NCI-H526 (cell line): ENCODE data around the gene FOXP1.

Source experiments
- DNase-seq, 2 experiments: peaks; one replicate each; lab custom pipeline; 2025; lab: John Stamatoyannopoulos, UW

The FOXP1 gene

DNA sequence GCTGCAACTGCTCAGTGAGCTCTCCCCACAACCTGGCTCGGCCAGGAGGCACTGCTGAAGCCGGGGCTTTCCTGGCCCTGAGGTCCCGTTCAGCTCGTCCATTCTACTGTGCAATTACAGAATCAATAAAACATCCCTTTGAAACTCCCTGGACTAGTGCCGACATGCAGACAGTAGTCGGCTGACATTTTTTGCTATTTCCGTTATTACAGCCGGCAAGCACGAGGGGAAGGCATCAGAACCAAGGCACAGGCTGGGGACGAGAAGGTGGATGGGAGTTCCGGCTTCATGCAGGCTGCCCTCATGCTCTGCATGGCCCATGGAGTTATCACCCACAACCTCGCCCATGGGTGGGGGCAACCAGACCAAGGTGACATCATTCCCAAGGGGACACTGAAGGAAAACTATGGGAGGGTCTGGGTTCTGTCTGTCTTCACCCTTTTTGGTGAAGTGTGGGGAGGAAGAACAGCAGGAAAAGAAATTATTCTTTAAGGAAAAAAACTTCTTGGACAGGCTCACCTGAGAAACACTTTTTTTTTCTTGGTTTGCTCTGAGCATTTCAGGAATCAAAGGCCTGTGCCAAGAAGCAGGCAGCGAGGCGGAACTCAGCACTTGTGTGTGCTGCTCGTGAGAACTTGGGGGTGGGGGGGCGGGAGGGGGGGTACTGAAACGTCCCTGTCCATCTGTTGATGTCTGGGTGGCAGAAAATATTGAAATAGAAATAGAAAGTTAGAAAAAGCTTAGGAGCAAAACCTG, 154.5 kb downstream of the FOXP1 start:
- no peak for DNase-seq

DNA sequence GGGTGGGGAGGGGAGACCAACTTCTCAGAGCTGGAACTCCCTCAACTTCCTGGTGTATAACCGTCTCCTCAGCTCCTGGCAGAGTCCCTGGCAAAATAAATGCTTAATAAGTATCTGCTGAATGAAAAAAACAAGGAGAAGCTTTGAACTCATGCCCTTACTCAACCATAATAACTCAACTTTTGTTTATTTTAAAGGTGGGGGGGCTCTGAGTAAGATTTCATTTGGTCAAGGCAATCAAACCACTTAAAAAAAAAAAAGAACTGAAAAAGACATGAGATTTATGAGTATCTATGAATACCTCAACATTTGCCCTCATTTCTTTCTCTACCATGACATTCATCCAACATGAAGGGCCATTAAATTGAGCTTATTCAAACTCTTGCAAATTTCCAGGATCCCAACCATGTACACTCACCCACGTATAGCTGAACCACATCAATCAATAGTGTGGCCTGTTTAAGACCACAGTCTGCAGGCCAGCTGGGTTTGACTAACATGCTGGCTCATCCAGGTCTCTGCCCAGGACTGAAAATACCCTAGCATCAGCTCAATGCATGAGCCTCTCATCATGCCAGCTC, 157.9 kb downstream of the FOXP1 start:
- peak in 1 of 2 experiments; percentile 40 for DNase-seq

DNA sequence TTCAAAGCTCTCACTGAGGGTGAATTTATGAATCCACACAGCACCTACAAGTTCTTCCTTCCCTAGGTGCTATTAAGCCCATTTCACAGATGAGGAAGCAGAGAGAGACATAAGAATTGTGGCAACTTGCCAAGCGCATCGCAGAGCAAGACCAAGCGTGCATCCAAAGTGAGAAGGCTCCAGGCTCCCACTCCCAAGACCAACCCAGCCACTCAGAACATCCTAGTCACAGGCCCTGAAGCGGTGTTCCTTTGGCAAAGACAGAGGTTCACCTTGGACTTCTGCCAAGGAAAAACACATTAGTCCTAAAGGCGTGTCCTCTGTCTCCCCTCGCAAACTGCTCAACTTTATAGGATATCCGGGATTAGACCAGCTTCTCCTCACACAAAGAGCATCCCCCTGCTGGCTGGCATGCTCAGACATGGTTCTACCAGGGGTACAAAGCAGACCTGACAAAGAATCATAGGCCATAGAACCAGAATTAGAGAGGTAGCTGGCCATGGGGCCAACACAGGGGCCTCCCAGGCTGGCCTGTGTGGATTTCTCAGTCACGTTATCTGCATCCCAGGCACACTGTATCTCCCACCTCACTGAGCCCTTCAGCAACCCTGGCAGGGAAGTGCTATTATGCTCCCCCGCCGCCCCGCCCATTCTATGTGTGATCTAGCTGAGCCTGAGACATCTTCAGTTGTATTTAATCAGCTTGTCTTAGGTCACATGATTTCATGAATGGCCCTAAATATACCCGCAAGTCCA, 160.2 kb downstream of the FOXP1 start:
- DNase-seq, result no peak

DNA sequence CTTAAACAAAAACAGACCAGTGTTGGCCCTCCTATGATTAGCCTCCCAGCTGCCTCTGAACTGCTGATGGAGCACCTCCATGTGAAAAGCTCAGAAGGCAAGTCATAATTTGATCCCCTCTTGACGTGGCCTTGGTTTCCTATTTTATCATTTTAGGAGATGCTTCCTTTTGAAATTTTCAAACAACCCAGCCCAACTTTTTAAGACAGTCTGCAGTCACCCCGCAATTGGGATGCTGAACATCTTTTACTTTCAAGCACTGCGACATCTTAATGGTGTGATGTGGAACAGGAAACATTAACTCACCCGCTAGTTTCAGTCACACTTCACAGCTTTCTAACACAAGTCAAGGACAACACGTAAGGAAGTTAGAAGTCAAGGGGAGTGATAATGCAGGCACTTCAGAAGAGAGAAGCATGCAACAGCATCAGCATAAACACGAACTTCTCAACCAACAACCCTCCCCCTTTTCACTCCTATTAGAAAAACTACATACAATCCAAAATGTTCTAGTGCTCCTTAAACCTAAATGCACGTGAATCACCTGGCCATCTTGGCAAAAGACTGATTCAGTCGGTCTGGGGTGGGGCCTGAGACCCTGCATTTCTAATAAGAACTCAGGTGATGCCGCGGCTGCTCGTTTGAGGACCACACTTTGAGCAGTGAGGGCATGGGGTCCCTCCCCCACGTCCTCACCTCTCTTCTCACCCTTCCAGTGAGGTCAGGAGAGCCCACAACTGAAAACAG, 161.5 kb downstream of the FOXP1 start:
- DNase-seq, result no peak

DNA sequence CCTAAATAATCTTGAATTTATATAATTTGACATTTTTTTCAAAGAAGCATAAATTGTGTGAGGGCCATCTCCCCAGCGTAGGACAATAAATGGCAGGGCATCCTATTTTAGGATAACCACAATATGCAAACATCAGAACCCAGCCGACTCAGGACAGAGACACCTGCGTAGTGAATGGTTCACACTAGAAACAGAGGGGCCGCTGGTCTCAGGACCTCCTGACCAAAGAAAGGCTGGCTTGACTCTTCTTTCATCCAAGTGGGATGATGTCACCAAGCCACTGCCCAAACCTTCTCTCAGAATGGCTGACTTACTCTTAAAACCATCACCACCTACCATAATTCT, 162.1 kb downstream of the FOXP1 start:
- no peak for DNase-seq

DNA sequence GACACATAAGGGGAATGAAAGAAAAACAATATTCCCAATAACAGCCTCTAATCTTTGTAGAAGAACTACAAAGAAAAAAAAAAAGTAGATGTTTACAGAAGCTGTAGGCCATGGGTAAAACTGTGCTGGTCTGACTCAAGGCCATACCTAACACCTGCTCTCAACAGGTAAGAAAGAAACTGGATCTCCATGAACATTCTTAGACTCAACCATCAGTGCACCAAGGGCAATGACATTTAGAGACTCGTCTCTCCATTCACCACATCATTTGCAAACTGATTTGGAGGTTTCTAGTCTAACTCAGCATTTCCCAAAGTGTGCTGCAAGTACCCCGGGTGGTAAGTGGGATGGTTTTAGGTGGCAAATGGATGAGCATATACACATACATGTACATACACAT, 164.2 kb downstream of the FOXP1 start:
- peak in 1 of 2 experiments; percentile 9 for DNase-seq

DNA sequence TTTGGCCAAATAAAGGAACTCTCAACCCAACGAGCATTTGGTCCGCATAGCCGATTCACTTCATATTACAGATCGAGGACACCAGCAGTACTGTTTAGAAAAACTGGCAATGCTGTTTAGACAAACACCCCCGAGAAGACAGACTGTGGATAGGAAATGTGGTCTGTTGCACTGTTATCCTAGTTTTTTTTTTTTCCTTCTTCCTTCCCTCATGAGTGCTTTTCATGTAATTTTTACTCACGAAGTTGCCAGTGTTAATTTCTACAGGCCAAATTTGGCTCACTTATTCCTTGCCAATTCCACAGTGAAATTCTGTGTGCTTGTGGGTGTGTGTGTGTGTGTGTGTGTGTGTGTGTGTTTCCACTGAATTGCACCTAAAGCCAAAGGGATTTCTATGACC, 165.7 kb downstream of the FOXP1 start:
- DNase-seq, result no peak

DNA sequence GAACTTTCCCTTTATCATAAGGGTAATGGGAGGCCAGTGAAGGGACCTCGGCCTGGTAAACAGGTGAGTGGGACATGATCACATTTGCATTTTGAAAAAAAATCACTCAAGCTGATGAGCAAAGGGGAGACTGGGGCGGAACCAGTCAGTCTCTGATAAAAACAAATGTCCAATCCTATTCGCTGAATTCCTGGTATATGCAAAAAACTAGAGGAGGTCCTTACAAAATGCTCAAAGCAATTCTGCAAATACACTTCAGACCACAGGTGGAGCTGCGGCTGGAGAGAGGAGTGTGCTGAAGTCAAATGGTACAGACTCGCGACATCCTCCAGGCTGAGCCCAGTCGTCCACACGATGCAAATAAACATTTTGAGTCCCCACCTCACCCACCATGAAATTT, 166.7 kb downstream of the FOXP1 start:
- DNase-seq, result peak; percentile 14 to 54

DNA sequence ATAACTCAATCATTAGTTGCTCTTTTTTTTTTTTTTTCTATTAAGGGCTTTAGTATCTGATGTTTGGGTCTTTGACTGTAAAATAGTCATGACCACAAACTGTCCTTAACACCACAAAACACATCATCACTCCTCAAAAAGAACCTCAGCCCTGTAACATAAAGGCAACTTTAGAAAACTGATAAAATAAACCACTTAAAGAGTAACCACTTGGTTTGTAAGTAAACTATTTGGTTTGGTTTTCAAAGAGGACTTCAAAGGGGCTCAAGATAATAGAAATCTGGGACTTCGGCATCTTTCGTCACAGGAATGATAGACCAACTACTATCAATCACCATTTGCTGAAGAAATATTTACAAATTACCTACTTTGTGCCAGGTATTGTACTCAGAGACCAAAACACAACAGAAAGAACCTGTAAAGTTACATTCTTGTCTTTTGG, 167.8 kb downstream of the FOXP1 start:
- no peak for DNase-seq

DNA sequence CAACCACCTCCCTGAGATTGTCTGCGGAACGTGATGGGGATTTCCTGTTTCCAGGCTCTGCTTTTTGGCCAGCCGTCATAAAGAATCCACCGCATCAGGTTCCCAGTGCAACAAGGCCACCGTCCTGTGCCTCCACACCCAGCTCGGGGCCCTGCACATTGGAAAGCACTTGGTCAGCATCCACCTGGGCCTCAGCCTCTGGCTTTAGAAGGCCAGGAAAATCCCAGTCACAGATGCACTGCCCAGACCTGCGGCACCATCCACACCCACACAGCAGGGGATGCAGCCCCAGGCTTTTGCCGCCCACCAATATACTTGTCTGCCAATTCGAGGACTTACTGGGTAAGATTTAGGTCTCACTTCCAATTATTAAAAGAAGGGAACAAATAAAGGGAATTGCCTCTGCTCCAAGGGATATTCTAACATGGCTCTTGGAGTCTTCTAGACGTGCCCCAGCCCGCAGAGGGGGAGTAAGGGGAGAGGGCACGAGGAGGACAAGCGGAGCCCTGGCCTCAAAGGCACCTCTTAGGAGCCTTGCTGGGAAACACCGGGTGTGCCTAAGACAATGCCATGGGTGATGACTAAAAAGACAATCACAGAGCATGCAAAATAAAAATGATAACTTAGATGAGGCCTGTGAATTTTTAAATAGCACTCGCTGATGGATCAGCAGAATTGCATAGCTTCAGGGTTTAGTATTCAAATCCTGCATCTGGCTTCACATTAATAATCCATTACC, 169.2 kb downstream of the FOXP1 start:
- no peak for DNase-seq

DNA sequence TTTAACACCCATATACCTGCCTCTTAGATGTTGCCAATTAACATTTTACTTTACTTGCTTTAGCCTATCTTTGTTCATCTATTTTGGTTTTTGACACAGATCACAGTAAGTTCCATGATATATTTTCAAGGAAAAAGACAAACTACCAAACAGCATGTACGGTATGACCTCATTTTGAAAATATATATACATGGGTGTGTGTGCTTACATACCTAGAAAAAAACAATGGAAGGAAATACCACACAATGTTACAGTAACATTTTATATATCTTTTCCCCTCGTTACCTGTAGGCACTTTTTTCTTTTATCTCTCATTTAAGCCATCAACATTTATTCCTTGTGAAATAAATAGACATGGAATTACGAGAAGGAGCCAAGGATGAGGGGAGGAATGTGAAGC, 170.0 kb downstream of the FOXP1 start:
- no peak for DNase-seq

DNA sequence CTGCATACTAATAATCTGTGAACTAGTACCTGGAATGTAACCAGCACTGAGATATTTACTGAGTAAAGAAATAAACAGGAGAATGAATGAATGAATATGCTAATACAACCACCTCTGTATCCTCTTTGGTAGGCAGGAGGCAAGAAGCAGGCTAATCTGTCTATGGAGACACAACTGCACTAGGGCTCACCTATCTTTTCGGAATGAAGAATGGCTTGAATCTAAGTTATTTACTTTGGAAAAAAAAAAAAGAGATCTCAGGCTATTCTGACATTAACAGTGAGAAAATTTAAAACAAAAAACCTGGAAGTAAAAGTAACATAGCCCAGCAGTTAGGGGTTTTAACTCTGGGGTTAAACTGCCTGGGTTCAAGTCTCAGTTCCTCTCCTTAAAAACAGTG, 174.2 kb downstream of the FOXP1 start:
- no peak for DNase-seq

DNA sequence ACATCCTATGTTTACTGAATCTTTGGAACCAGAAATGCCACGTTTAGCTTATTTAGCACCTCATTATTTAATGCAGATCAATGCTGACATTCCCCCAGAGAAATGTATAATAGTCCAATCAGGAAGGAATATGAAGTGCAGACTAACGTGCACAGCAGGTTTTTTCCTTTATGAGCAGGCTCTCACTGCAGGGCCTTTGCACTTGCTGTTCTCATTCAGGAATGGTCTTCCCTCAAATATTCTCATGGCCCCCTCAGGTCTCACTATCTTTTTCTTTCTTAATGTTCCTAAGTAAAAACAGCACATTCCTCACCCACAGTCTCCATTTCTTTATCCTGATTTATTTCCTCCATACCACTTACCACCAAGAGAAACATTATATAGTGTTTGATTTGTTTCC, 174.6 kb downstream of the FOXP1 start:
- no peak for DNase-seq

DNA sequence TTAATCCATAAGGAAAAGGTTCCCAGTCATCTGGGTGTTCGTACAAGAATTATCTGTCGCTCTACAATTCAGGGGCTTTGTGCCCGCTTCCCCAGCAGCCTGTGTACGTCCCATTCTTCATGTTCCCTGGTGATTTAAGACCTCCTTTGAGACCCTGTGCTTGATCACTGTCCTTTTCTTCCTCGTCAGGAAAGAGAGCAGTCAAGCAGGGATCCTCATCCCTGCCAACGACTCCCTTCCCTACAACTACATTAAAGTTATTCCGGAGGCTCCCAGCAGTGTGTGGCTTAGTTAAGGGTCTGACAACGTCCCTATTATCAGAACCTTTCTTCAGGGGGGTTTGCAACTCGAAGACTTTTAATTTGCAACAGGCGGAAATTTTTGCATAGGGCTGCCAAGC, 175.7 kb downstream of the FOXP1 start:
- peak in 1 of 2 experiments; percentile 14 for DNase-seq

DNA sequence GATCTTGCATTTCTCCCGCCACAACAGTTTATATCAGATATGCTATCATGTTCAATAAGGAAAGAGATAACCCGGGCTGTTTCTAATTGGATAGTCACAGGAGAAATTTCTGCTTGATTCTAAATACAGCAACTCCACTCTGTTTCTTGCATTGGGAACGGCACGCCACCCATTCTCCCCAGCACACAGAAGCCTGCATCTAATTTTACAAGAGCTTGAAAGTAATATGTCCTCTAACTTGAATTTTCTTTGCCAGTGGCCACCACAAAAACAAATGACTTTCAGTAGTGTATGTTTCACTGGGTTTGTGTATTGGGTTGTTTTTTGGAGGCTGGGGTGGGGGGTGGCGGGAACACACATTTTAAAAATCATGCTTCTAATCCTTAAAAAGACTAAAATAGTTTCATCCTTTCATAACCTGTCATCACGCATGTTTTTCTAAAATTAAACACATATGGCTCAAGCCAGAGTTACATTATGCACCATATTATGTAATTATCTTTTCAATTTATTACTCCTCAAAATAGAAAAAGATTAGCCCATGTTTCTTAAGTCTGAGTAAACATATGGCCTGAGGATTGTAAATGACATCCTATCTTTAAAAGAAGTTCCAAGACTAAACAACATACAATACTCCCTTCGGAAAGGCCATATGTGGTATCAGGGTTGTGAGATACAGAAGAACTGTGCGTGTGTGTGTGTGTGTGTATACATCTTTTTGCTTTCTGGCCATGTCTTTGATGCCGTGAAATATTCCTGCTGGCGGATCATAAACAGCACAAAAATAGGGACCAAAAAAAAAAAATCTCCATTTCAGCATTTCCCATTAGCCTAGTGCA, 176.3 kb downstream of the FOXP1 start:
- no peak for DNase-seq

DNA sequence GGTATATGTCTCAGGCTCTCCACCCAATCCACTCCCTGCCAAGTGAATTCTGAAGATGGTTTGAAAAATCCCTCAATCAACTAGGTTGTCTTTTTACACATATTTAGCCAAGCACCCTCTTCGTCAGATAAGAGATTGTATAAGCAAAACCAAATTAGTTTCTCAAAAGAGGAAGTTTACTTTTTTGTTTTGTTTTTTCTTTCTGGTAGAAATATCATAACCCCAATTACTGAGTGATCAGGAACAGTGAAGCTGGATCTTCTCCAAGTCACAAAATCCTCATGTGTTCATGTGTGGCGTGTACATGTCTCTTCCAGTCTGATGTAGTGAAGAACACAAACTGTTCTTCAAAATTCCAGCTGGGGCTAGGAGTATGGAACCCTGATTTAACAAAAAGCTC, 180.6 kb downstream of the FOXP1 start:
- no peak for DNase-seq

DNA sequence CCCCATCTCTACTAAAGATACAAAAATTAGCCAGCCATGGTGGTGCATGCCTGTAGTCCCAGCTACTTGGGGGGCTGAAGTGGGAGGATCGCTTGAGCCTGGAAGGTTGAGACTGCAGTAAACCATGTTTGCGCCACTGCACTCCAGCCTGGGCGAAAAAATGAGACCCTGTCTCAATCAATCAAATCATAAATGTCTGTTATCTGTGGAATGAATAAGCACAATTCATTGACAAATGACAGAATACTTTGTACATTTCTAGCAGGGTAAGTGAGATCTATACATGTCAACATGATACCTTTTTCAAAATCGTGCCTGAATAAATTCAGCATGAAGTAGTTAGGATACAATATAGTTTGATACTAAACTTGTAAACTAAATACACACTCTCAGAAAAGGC, 181.2 kb downstream of the FOXP1 start:
- no peak for DNase-seq

DNA sequence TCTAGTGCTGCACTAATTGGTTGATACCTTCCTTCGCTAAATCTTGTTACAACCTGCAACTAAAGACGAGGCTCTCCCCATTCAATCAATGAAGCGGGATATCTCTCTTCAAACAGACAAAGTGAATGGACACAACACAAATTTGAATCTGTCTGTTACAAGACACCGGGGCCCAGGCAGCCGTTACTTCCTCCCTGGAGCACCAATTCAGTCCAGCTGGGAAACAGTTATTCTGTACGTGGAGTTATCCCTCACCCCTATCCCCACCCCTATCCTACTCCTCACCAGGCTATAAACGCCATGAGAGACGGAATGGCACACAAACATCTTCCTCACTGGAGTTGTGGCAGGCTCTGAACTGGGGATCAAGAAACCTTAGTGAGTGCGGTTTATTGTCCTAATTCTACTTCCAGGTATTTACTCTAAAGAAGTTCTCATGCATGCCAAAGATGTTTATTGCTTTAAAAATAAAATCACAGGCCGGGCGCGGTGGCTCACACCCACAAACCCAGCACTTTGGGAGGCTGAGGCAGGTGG, 181.8 kb downstream of the FOXP1 start:
- DNase-seq, result no peak

DNA sequence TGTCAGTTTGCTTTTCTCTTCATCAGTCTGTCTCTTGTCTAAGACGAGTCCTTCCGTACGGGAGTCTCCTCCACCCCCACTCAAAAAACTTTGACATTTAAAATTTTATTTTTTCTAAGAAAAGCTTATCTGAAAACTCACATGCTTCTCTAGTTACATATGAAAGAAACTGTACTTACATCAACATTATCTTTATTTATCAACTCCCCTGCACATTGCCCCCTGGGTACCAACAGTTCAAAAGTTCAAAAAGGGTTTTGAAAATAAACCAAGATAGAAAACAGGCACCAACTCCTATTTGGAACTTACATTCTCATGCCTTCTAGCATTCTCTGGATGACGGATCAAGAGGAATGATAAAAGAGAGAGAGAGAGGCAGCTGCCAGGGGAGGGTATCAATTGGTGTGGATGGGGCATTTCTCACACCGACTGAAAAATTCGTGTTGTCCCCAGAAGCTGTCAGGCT, 182.5 kb downstream of the FOXP1 start:
- DNase-seq, result no peak

DNA sequence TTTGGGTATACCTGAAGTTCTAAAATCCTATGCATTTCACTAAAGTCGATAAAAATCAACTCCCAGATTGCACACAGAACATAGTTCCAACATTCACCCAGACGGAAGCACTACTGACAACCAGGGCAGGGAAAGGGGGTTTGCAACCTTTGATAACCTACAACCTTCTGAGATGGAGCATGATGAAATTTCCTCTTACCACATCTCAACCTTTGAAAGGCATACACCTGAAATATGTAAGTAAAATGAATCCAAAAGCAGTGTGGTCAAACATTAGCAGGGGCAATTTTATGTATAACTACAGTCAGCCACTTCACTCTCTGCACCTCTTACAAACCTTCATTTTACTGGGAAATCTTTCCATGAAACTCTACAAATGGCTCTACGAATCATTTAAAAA, 184.1 kb downstream of the FOXP1 start:
- DNase-seq, result no peak
